Ishikawa (cell line): ENCODE measurements around the gene HTRA3.

Source experiments
- CEBPB ChIP-seq: IDR thresholded peaks from 2 replicates; pipeline ENCODE4 v1.6.1; 2012
- CREB1 ChIP-seq: IDR thresholded peaks from 2 replicates; pipeline ENCODE4 v1.6.1; 2012; ENCODE audit warnings: low read depth
- EGR1 ChIP-seq: IDR thresholded peaks from 2 replicates; pipeline ENCODE4 v1.6.1; 2012
- EP300 ChIP-seq: IDR thresholded peaks from 2 replicates; pipeline ENCODE4 v1.6.1; 2012; ENCODE audit warnings: borderline replicate concordance
- FOXM1 ChIP-seq: IDR thresholded peaks from 2 replicates; pipeline ENCODE4 v1.6.1; 2012; ENCODE audit warnings: low read depth, borderline replicate concordance
- NFIC ChIP-seq: IDR thresholded peaks from 2 replicates; pipeline ENCODE4 v1.6.1; 2012
- RAD21 ChIP-seq: IDR thresholded peaks from 2 replicates; pipeline ENCODE4 v1.6.1; 2012; ENCODE audit warnings: low read depth
- REST ChIP-seq: IDR thresholded peaks from 2 replicates; pipeline ENCODE4 v1.6.1; 2012; ENCODE audit warnings: low read depth, mild to moderate bottlenecking
- TAF1 ChIP-seq: IDR thresholded peaks from 2 replicates; pipeline ENCODE4 v1.6.1; 2012; ENCODE audit warnings: low read depth, mild to moderate bottlenecking
- TCF12 ChIP-seq: IDR thresholded peaks from 2 replicates; pipeline ENCODE4 v1.6.1; 2012; ENCODE audit warnings: low read depth
- TEAD4 ChIP-seq: IDR thresholded peaks from 2 replicates; pipeline ENCODE4 v1.6.1; 2012
- USF1 ChIP-seq: IDR thresholded peaks from 2 replicates; pipeline ENCODE4 v1.6.1; 2012
- YY1 ChIP-seq: IDR thresholded peaks from 2 replicates; pipeline ENCODE4 v1.6.1; 2012; ENCODE audit warnings: low read depth
- ZBTB7A ChIP-seq: IDR thresholded peaks from 2 replicates; pipeline ENCODE4 v1.6.1; 2012; ENCODE audit warnings: low read depth
- TF ChIP-seq, protein P1 (sequence below): IDR thresholded peaks from 2 replicates; pipeline ENCODE4 v1.6.1; 2012

Gene HTRA3

GRCh38 chr4:8303081-8303480 lies 33.5 kb downstream of the HTRA3 start:
- TF ChIP-seq FOXM1 (no peak), TCF12 (no peak), CEBPB (no peak), YY1 (no peak), REST (no peak), EGR1 (no peak), CREB1 (no peak), ZBTB7A (no peak), TEAD4 (no peak), TAF1 (no peak), RAD21 (no peak), USF1 (no peak)
- TF ChIP-seq, protein P1, sequence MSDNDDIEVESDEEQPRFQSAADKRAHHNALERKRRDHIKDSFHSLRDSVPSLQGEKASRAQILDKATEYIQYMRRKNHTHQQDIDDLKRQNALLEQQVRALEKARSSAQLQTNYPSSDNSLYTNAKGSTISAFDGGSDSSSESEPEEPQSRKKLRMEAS: no peak

DNA sequence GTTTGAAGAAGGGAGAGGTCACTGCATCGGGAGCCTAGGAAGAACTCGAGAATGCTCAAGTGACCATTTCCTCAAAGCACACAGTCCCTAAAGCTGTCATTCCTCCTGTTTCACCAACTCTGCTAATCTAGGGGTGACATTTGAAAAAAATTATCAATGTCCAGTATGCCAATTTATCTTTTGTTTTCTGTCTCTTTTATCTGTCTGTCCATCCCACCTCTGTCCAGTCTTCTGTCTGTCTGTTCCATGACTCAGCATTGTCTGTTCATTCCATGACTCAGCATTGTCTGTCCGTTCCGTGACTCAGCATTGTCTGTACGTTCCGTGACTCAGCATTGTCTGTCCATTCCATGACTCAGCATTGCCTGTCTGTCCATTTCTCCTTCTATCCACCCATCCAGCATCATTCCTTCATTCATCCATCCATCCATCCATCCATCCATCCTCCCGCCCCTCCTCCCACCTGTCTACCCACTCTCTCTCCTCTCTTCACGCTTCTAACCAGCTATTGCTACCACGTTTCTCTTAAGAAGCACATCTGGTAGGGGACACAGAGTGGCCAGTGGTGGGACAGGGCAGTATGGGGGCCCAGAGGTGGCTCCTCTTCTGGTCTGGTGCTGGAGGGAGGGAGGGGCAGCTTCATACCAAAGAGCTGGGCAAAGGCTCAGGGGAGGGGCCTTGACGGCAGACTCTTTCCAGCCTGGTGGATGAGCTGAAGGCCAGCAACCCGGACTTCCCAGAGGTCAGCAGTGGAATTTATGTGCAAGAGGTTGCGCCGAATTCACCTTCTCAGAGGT lies 34.1 kb downstream of the HTRA3 start:
- TF ChIP-seq EP300: peak; percentile 78
- peak; percentile 53; the same call in 1 of the 2 replicates for TF ChIP-seq TCF12
- no peak for TF ChIP-seq FOXM1
- TF ChIP-seq CREB1: no peak
- TF ChIP-seq TEAD4: peak; percentile 38; the same call in 1 of the 2 replicates
- TF ChIP-seq, protein P1: peak; percentile 36; the same call in 1 of the 2 replicates

- TF ChIP-seq CREB1: no peak
Measured at GRCh38 chr4:8304827-8305695, 35.5 kb downstream of the HTRA3 start.

GRCh38 chr4:8305851-8306471 lies 36.4 kb downstream of the HTRA3 start:
- TF ChIP-seq EP300 (no peak), TEAD4 (no peak), RAD21 (no peak), TCF12 (no peak), CEBPB (no peak), ZBTB7A (no peak), EGR1 (no peak), USF1 (no peak), REST (no peak), NFIC (no peak), FOXM1 (no peak), TAF1 (no peak), CREB1 (no peak), YY1 (no peak)
- TF ChIP-seq, protein P1: no peak

DNA sequence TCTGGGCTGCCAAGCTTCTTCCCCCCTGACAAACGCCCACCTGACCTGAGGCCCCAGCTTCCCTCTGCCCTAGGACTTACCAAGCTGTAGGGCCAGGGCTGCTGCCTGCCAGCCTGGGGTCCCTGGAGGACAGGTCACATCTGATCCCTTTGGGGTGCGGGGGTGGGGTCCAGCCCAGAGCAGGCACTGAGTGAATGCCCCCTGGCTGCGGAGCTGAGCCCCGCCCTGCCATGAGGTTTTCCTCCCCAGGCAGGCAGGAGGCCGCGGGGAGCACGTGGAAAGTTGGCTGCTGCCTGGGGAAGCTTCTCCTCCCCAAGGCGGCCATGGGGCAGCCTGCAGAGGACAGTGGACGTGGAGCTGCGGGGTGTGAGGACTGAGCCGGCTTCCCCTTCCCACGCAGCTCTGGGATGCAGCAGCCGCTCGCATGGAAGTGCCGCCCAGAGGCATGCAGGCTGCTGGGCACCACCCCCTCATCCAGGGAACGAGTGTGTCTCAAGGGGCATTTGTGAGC lies 37.0 kb downstream of the HTRA3 start:
- TF ChIP-seq CEBPB: no peak
- TF ChIP-seq, protein P1: no peak
- no peak for TF ChIP-seq RAD21
- TF ChIP-seq NFIC: no peak
- no peak for TF ChIP-seq TEAD4
- TF ChIP-seq TAF1: no peak
